Stimulated activated memory B cell treated with anti-CD40 and anti-IgM and Interleukin-4, amounts not matched to agents 10 μg/mL and 1 μg/mL and 100 μg/mL, for 72 hours (primary cell): ENCODE measurements around the gene PFN3.

ENCODE experiments used
- ATAC-seq: fragments of 150-1000 bp; cut with Tn5 transposase; 2 replicates; pipeline ENCODE4 v1.10.0; 2021
- H3K27ac Mint-ChIP-seq: one replicate; pipeline ENCODE4 v1.8.0; 2022; ENCODE audit warnings: mild to moderate bottlenecking, mixed read lengths
- H3K27me3 Mint-ChIP-seq: one replicate; pipeline ENCODE4 v1.8.0; 2022; ENCODE audit warnings: mixed read lengths
- H3K36me3 Mint-ChIP-seq: one replicate; pipeline ENCODE4 v1.8.0; 2022; ENCODE audit warnings: mixed read lengths
- H3K4me1 Mint-ChIP-seq: one replicate; pipeline ENCODE4 v1.8.0; 2022; ENCODE audit warnings: mixed read lengths
- H3K4me3 Mint-ChIP-seq: one replicate; pipeline ENCODE4 v1.8.0; 2022; ENCODE audit warnings: mild to moderate bottlenecking, moderate library complexity, mixed read lengths
- H3K9me3 Mint-ChIP-seq: one replicate; pipeline ENCODE4 v1.8.0; 2022; ENCODE audit warnings: mixed read lengths

PFN3 gene

GRCh38 chr5:177414481-177414880 lies 14.0 kb upstream of the PFN3 start:
- Mint-ChIP-seq H3K4me1 (peaks cover 10% of the 10 kb centered on the region), H3K9me3 (no peaks in the 10 kb centered on the region), H3K36me3 (no peaks in the 10 kb centered on the region), H3K27ac (no peak overlapping the region), H3K27me3 (no peaks in the 10 kb centered on the region), H3K4me3 (no peak overlapping the region)
- no peak for ATAC-seq

GRCh38 chr5:177412603-177413233 lies 12.3 kb upstream of the PFN3 start:
- Mint-ChIP-seq H3K27ac (no peak overlapping the region), H3K27me3 (no peaks in the 10 kb centered on the region), H3K9me3 (no peaks in the 10 kb centered on the region), H3K4me1 (peaks cover 10% of the 10 kb centered on the region), H3K4me3 (peak overlapping the region; percentile 41), H3K36me3 (no peaks in the 10 kb centered on the region)
- peak; percentile 55 for ATAC-seq

DNA sequence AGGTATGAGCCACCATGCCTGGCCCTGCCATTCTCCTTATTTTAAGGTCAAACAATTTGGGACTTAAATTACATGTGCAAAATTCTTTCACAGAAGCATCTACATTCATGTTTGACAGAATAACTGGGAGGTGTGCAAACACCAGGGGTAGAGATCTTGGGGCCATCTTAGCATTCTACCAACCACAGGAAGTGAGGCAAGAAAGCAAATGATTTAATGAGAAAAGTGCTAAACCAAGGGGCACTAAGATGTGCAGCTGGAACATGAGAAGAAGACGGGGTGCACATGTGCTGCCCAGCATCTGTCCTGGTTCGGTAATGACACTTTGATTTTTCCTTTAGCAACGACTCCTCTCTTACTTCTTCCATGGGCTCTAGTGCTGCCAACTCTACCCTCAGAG lies 10.1 kb upstream of the PFN3 start:
- Mint-ChIP-seq H3K4me1 (peaks cover 18% of the 10 kb centered on the region), H3K27me3 (no peaks in the 10 kb centered on the region), H3K9me3 (no peaks in the 10 kb centered on the region), H3K4me3 (no peak overlapping the region), H3K36me3 (no peaks in the 10 kb centered on the region), H3K27ac (no peak overlapping the region)
- no peak for ATAC-seq

GRCh38 chr5:177409043-177409801 lies 8.8 kb upstream of the PFN3 start, which contains the start of gene F12:
Gene F12, minus strand, starts transcription at chr5:177409564. Its CDS starts 37 bp downstream, at chr5:177409527.
- Mint-ChIP-seq H3K4me1 (peaks cover 32% of the 10 kb centered on the region), H3K4me3 (no peak within 1 kb of the TSS), H3K9me3 (no peaks in the 10 kb centered on the region), H3K27me3 (no peaks in the 10 kb centered on the region), H3K36me3 (no peaks in the 10 kb centered on the region), H3K27ac (no peak within 1 kb of the TSS)
- no peak for ATAC-seq

DNA sequence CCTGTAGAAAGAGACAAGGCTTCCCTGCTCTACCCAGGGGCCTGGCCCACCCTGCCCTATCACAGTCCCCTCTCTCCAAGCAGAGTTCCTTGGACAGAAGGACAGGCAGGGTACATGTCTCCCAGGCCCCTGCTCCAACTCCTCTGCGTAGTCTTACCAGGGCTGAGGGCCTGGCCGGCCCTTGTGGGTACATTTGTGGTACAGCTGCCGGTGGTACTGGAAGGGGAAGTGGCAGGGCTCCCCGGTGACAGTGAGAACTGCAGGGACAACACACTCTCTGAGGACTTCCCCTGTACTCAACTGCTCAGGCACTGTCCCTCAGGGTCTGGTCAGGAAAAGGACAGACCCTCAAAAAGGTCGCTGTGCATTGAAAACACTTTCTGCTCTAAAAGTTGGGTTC lies 5.3 kb upstream of the PFN3 start:
- no peak overlapping the region for H3K4me3 Mint-ChIP-seq
- ATAC-seq = peak; percentile 72
- peaks cover 27% of the 10 kb centered on the region for H3K27me3 Mint-ChIP-seq
- H3K9me3 Mint-ChIP-seq = no peaks in the 10 kb centered on the region
- peak overlapping the region; percentile 51 for H3K27ac Mint-ChIP-seq
- H3K4me1 Mint-ChIP-seq = peaks cover 43% of the 10 kb centered on the region
- H3K36me3 Mint-ChIP-seq = no peaks in the 10 kb centered on the region

GRCh38 chr5:177405312-177405711 lies 4.9 kb upstream of the PFN3 start:
- no peak for ATAC-seq
- H3K27ac Mint-ChIP-seq = peak overlapping the region; percentile 51
- H3K27me3 Mint-ChIP-seq = peaks cover 27% of the 10 kb centered on the region
- peaks cover 43% of the 10 kb centered on the region for H3K4me1 Mint-ChIP-seq
- no peaks in the 10 kb centered on the region for H3K9me3 Mint-ChIP-seq
- peak overlapping the region; percentile 77 for H3K4me3 Mint-ChIP-seq
- H3K36me3 Mint-ChIP-seq = no peaks in the 10 kb centered on the region

- Mint-ChIP-seq H3K27ac (peak overlapping the region; percentile 51), H3K4me3 (peak overlapping the region; percentile 77), H3K27me3 (peaks cover 27% of the 10 kb centered on the region), H3K4me1 (peaks cover 43% of the 10 kb centered on the region), H3K9me3 (no peaks in the 10 kb centered on the region), H3K36me3 (no peaks in the 10 kb centered on the region)
- ATAC-seq = no peak
Observed at GRCh38 chr5:177404641-177405179, 4.2 kb upstream of the PFN3 start.

DNA sequence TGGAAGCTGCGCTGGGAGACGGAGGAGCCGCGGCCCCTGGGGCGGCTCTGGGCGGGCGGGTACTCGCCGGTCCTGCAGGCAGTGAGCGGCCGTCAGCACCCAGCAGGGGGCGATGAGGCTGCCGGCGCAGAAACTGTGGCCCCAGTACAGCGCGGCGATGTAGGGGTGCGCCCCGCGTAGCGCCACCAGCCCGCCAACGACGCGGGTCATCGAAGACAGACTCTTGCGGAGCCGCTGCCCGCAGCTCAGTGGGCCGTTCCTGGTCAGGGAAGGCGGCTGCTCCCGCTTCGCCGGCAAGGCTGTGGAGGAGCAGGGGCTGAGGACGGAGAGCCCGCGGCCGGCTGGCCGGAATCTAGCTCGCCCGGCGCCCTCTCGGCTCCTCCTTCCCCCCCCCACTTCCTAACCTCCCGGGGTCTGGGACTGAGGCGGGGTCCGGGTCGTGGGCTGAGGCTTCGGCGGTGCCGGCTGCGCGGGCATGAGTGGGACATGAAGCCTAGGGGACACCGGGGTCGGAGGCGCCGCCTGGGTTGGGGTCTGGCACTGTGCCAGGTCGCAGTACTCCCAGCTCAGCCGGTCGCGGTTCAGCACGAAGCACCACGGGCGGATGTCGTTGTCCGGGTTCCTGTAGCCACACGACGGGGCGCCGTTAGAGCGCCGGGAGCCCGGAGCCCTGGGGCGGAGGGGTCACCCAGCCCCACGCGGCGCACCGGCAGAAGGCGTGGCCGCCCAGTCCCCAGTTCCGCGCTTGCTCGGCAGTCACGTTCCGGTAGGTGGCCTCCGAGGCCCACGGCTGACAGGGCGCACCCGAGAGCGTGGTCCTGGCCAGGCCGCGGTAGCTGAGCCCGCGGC lies 3.6 kb upstream of the PFN3 start:
- ATAC-seq = peak; percentile 92
- H3K36me3 Mint-ChIP-seq = no peaks in the 10 kb centered on the region
- H3K4me3 Mint-ChIP-seq = peak overlapping the region; percentile 77
- peak overlapping the region; percentile 27 for H3K27ac Mint-ChIP-seq
- no peaks in the 10 kb centered on the region for H3K9me3 Mint-ChIP-seq
- H3K27me3 Mint-ChIP-seq = peaks cover 27% of the 10 kb centered on the region
- H3K4me1 Mint-ChIP-seq = peaks cover 43% of the 10 kb centered on the region

GRCh38 chr5:177403102-177403791 lies 2.8 kb upstream of the PFN3 start:
- H3K4me3 Mint-ChIP-seq = peak overlapping the region; percentile 77
- peaks cover 27% of the 10 kb centered on the region for H3K27me3 Mint-ChIP-seq
- no peaks in the 10 kb centered on the region for H3K9me3 Mint-ChIP-seq
- peak; percentile 9 for ATAC-seq
- H3K4me1 Mint-ChIP-seq = peaks cover 43% of the 10 kb centered on the region
- H3K27ac Mint-ChIP-seq = peak overlapping the region; percentile 27
- H3K36me3 Mint-ChIP-seq = no peaks in the 10 kb centered on the region

GRCh38 chr5:177402271-177403043 lies 2.0 kb upstream of the PFN3 start:
- Mint-ChIP-seq H3K36me3 (no peaks in the 10 kb centered on the region), H3K27ac (peak overlapping the region; percentile 27), H3K9me3 (no peaks in the 10 kb centered on the region), H3K4me3 (peak overlapping the region; percentile 77), H3K27me3 (peaks cover 27% of the 10 kb centered on the region), H3K4me1 (peaks cover 43% of the 10 kb centered on the region)
- no peak for ATAC-seq

GRCh38 chr5:177397875-177398390 lies 2.5 kb downstream of the PFN3 start:
- H3K9me3 Mint-ChIP-seq = no peaks in the 10 kb centered on the region
- H3K27me3 Mint-ChIP-seq = peaks cover 20% of the 10 kb centered on the region
- H3K27ac Mint-ChIP-seq = no peak overlapping the region
- H3K4me1 Mint-ChIP-seq = peaks cover 18% of the 10 kb centered on the region
- no peak for ATAC-seq
- H3K4me3 Mint-ChIP-seq = no peak overlapping the region
- no peaks in the 10 kb centered on the region for H3K36me3 Mint-ChIP-seq

GRCh38 chr5:177396807-177397206 lies 3.7 kb downstream of the PFN3 start:
- Mint-ChIP-seq H3K27me3 (peaks cover 9% of the 10 kb centered on the region), H3K27ac (no peak overlapping the region), H3K4me3 (no peak overlapping the region), H3K36me3 (no peaks in the 10 kb centered on the region), H3K9me3 (no peaks in the 10 kb centered on the region), H3K4me1 (peaks cover 13% of the 10 kb centered on the region)
- ATAC-seq = no peak

GRCh38 chr5:177396078-177396477 lies 4.4 kb downstream of the PFN3 start:
- Mint-ChIP-seq H3K36me3 (no peaks in the 10 kb centered on the region), H3K4me1 (peaks cover 13% of the 10 kb centered on the region), H3K9me3 (no peaks in the 10 kb centered on the region), H3K4me3 (no peak overlapping the region), H3K27me3 (peaks cover 2% of the 10 kb centered on the region), H3K27ac (no peak overlapping the region)
- ATAC-seq = no peak

DNA sequence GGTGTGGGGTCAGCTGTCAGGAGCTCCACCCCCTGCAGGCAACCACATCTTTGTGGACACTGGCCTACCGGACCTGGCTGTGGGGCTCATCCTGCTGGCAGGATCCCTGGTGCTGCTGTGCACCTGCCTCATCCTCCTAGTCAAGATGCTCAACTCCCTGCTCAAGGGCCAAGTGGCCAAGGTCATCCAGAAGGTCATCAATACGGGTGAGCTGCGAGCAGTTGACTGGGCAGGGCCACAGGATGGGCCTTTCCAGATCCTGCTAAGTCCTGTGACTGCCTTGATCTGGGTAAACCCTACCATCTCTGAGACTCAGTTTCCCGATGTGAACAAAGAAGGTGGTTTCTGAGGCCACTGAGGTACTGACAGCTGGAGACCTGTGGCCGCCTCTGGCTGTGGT lies 6.5 kb downstream of the PFN3 start:
- H3K36me3 Mint-ChIP-seq = no peaks in the 10 kb centered on the region
- peaks cover 34% of the 10 kb centered on the region for H3K4me1 Mint-ChIP-seq
- ATAC-seq = no peak
- no peak overlapping the region for H3K27ac Mint-ChIP-seq
- no peaks in the 10 kb centered on the region for H3K9me3 Mint-ChIP-seq
- H3K27me3 Mint-ChIP-seq = no peaks in the 10 kb centered on the region
- H3K4me3 Mint-ChIP-seq = no peak overlapping the region
